Stimulated activated CD8-positive, alpha-beta memory T cell treated with anti-CD3 and anti-CD28 coated beads, Interleukin-15, amount 100 ng/mL, for 48 hours (primary cell): Measurements from ENCODE around the gene NADSYN1.

Source experiments
- DNase-seq, 2 donors: peaks; one replicate each; pipeline ENCODE4 v3.0.0-alpha.2; 2020; ENCODE audit warnings: low read depth in 2 of 2

NADSYN1 gene

GRCh38 chr11:71474141-71474770, 21.3 kb downstream of the NADSYN1 start:
- DNase-seq = no peak

- no peak for DNase-seq
Measured at GRCh38 chr11:71474771-71475483, 21.9 kb downstream of the NADSYN1 start.

- no peak for DNase-seq
Measured at GRCh38 chr11:71476031-71476430, 23.0 kb downstream of the NADSYN1 start.

GRCh38 chr11:71476926-71477640, 24.1 kb downstream of the NADSYN1 start:
- no peak for DNase-seq

GRCh38 chr11:71477641-71478527, 24.9 kb downstream of the NADSYN1 start:
- DNase-seq = no peak

- DNase-seq = no peak
Measured at GRCh38 chr11:71478528-71478840, 25.5 kb downstream of the NADSYN1 start.

GRCh38 chr11:71481101-71481960, 28.3 kb downstream of the NADSYN1 start:
- DNase-seq = no peak

- DNase-seq = no peak
Measured at GRCh38 chr11:71482216-71482615, 29.2 kb downstream of the NADSYN1 start.

- DNase-seq = no peak
Measured at GRCh38 chr11:71482746-71483364, 29.9 kb downstream of the NADSYN1 start.

- no peak for DNase-seq
Measured at GRCh38 chr11:71483692-71484091, 30.7 kb downstream of the NADSYN1 start.

- no peak for DNase-seq
Measured at GRCh38 chr11:71484248-71485062, 31.5 kb downstream of the NADSYN1 start.

- no peak for DNase-seq
Measured at GRCh38 chr11:71485063-71485399, 32.0 kb downstream of the NADSYN1 start.

GRCh38 chr11:71485466-71485865, 32.5 kb downstream of the NADSYN1 start:
- DNase-seq = no peak

GRCh38 chr11:71486320-71486719, 33.3 kb downstream of the NADSYN1 start:
- no peak for DNase-seq

GRCh38 chr11:71488681-71489270, 35.8 kb downstream of the NADSYN1 start:
- DNase-seq = no peak

GRCh38 chr11:71489311-71490043, 36.5 kb downstream of the NADSYN1 start:
- DNase-seq = peak; percentile 47 to 66

- DNase-seq = no peak
Measured at GRCh38 chr11:71490044-71490730, 37.2 kb downstream of the NADSYN1 start.

- no peak for DNase-seq
Measured at GRCh38 chr11:71490731-71491390, 37.9 kb downstream of the NADSYN1 start.
